Stimulated activated CD4-positive, alpha-beta T cell treated with anti-CD3 and anti-CD28 coated beads, TNF-alpha, amount 100 ng/mL, for 4 hours (primary cell): Measurements from ENCODE around the gene LZIC.
"Not testable (repeated sequence)": the region's sequence is repeated elsewhere in the genome, so short reads cannot be mapped to it uniquely, and the experiment has no call there.

Experiments
- DNase-seq, 3 experiments: peaks; one replicate each; pipeline ENCODE4 v3.0.0-alpha.2; 2020; ENCODE audit warnings: low read depth in 3 of 3

Gene LZIC

GRCh38 chr1:9942939-9943788, at the start of gene LZIC, which contains the start of gene NMNAT1:
Gene LZIC, minus strand, starts transcription at chr1:9943391. Its CDS starts 6,772 bp downstream, at chr1:9936619.
Gene NMNAT1, plus strand, starts transcription at chr1:9943475. Its CDS starts 28,599 bp downstream, at chr1:9972074.
- peak; percentile 71 to 83 (median 80) for DNase-seq

GRCh38 chr1:9992910-9993309, 49.7 kb upstream of the LZIC start:
- no peak for DNase-seq

DNA sequence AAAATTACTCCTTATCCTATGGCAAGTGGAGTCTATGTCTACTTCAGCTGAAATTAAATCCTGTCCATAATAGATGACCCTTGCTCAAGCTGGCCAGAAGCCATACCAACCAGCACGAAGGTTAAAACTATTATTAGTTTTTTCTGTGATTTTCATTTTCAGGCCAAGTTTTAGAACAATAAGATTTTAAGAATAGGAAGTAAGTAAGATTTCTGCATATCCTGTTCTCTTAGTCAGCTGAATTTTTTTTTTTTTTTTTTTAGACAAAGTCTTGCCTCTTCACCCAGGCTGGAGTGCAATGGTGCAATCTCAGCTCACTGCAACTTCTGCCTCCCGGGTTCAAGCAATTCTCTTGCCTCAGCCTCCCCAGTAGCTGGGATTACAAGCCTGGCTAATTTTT, 47.8 kb upstream of the LZIC start:
- no peak for DNase-seq

DNA sequence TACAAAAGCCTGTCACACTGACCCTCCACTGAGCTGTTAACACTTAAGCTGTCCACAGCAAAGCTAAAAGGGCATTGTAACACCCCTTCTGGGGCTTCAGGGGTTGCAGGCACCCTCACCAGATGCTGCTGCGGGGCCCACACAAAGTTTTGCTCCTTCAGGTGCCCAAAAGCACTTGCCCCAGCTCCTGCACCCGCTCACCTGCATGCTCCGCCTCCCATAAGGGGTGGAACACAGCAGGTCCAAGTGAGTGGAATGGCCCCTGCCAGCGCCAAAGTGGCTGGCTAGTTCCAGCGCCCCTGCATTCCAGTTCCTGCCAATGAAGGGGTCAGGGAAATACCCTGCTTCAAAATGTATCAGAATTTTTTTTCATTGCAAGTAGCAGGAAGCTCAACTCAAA, 46.6 kb upstream of the LZIC start:
- DNase-seq: no peak

- no peak for DNase-seq
Measured at GRCh38 chr1:9985001-9985400, 41.8 kb upstream of the LZIC start.

DNA sequence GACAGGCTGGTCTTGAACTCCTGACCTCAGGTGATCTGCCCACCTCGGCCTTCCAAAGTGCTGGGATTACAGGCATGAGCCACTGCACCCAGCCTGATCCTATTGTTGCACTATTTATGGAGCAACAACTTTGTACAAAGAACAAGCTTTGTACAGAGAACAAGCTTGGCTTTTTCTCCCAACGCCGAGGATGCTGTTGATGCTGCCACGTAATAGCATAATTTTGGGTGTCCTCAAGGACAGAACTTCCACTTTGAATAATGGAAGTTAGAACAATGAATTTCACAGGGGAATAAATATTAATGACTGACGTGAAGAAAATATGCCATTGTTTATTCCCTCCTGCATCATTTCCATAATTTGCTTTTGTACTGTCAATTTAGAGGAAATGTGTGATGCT, 41.1 kb upstream of the LZIC start:
- DNase-seq: no peak

GRCh38 chr1:9960706-9961562, 17.7 kb upstream of the LZIC start:
- DNase-seq: no peak

- DNase-seq: no peak
Measured at GRCh38 chr1:9960011-9960410, 16.8 kb upstream of the LZIC start.

GRCh38 chr1:9957726-9958125, 14.5 kb upstream of the LZIC start:
- DNase-seq: no peak

DNA sequence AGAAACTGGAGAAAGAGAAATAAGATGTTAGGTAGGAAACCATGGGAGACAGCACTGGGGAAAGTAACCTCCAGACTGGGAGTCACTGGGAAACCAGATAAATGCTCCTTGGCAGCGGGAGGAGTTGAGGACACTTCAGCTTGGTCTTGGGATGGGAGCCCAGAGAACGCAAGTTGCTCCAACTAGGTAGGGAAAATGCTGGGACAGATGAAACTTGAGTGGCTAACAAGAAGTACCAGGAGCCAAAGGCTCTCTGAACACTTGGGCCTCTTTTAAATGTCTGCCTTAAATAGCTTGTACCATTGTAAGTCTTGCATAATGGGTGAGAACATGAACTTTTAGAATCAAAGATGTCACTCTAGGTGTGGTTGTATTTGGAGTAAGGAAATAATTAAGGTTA, 3.1 kb upstream of the LZIC start:
- DNase-seq: no peak

DNA sequence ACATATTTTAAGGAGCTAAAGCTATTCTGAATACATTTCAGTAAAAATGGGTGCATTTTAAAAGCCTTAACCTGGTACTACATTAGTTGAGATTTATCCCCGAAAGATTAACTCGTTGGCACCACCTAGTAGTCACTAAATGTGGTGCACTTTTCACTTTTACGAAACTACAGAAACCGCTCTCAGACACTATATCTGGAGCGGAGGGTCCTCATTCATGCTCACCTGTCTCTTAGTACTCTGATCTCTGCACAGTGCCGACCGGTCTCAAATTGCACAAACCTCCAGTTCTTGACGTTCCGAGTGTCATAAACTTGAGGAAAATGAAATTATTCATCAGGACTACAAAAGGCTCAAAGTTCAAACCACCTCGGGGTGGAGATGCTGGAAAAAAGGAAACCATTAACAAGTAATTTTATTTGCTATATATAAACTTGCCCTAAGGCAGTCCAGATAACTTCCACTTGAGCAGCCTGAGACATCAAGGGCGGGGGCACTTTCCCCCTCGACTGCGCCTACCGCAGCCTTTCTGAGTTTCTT, 722 bp downstream of the LZIC start:
- no peak for DNase-seq

GRCh38 chr1:9929431-9930385, 13.5 kb downstream of the LZIC start:
- DNase-seq: no peak

DNA sequence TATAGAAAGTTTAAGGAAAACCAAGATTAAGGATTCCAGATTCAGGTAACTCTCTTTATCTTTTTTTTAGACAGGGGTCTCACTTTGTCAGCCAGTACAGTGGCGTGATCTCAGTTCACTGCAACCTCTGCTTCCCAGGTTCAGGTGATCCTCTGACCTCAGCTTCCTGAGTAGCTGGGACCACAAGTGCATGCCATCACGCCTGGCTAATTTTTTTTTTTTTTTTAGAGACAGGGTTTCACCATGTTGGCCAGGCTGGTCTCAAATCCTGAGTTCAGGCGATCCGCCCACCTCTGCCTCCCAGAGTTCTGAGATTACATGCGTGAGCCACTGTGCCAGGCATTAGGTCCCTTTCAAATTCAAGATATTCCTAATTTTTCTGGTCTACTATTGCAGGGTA, 15.9 kb downstream of the LZIC start:
- no peak for DNase-seq

DNA sequence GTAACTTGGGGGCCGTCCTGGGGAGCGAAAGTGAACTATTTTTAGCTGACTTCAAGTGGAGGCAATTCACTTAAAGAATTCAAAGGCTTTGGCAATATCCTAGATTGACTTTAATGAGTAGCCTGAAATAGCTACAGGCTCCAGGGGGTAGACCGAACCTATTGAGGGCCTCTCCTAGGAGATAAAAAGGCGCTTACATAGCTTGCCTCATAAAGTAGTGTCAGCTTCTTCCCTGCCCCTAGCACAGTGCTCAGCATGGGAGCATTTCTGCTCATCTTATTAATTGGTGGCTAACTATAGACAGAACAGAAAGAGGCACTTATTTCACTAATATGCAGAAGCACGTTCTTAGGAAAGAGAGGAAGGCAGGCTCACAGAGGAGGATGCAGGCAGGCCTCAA, 20.8 kb downstream of the LZIC start:
- no peak for DNase-seq

- DNase-seq: no peak
Measured at GRCh38 chr1:9920606-9921005, 22.6 kb downstream of the LZIC start.

DNA sequence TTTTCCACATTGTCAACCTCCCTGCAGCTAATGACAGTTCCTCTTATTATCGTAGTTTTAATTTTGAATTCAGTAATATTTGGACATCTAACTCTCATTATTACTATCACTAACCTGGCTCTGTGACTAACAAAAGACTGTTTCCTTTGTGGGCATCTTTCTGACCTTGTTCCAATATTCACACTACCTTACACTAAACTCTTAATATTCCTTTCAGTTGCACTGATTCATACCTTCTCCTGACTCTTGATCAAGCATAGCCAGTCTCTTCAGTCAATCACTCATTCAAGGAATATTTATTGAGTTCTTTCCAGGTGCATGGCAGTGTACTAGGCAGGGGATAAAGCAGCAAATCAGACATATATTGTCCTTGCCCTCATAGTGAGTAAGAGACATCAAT, 25.3 kb downstream of the LZIC start:
- no peak for DNase-seq

DNA sequence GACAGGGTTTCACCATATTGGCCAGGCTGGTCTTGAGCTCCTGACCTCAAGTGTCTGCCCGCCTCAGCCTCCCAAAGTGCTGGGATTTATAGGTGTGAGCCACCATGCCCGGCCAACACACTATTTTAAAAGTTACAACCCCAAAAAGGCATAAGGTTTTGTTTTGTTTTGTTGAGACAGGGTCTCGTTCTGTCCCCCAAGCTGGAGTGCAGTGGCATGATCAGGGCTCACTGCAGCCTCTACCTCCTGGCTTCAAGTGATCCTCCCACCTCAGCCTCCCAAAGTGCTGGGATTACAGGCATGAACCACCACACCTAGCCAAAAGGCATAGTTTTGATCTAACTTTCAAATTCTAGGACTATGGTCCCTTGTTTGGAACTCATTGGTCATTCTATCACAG, 25.7 kb downstream of the LZIC start:
- not testable (repeated sequence) for DNase-seq

- DNase-seq: no peak
Measured at GRCh38 chr1:9916452-9916851, 26.7 kb downstream of the LZIC start.

DNA sequence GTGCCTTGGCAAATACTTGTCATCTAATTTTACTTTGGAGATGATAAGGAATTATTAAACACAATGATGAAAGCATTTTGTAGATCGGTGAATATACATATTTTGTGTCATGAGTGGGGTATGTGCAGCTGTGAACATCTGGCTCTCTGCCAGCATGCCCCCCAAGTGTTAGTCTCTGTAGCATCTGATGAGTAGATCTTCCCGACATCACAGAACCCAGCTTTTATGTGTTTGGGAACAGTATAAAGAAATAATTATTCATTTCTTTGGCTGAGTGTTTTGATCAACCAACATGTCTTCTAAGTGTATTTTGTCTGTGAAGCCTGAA, 28.6 kb downstream of the LZIC start:
- DNase-seq: no peak

GRCh38 chr1:9912264-9912936, 30.8 kb downstream of the LZIC start:
- DNase-seq: no peak
